ENCODE measurements around the gene TPCN2.

DNA sequence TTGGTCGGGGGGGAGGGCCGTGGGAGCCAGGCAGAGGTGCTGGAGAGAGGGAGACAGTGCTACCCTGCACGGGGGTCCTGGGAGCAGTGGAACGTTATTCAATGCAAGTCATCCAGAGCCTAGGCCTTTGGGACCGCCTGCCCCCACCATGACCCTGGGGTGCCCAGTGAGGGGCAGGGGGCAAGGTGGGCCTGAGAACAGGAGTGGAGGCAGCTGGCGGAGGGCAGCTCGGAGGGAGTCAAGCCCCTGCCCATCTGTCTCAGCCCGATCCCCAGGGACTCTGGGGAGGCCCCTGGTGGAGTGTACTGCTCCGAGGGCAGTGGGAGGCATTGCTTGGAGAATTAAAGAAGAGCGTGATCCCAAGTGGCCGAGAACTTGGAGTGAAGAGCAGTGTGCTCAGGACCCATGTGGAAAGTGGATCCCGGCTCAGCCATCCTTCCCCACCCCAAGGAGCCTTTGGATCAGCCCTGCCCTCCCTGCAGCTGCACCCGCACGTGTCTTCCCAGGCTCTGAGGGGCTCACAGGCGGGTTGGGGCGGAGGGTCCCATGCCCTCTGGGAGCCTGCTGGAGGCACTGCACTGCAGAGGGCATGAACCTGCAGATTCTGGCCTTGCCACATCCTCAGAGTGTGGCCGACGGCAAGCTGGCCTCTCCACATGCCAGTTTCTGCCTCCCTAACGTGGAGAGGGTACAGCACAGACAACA lies 73.0 kb downstream of the TPCN2 start:
- TF ChIP-seq ARNTL (CRISPR knock-in tag; IDR thresholded peaks at IDR 0.05; ENCODE audit: borderline replicate concordance, low read depth) (no peak), TOX (CRISPR knock-in tag; IDR thresholded peaks at IDR 0.05; ENCODE audit: borderline replicate concordance) (no peak), ZNF8 (CRISPR knock-in tag; IDR thresholded peaks at IDR 0.05) (no peak), OSR1 (CRISPR knock-in tag; IDR thresholded peaks at IDR 0.05) (no peak), ZNF565 (CRISPR knock-in tag; conservative IDR thresholded peaks at IDR 0.05; ENCODE audit: low read depth) (no peak), ESRRG (CRISPR knock-in tag; IDR thresholded peaks at IDR 0.05) (no peak), ZFP30 (CRISPR knock-in tag; IDR thresholded peaks at IDR 0.05) (no peak), BACH2 (CRISPR knock-in tag; IDR thresholded peaks at IDR 0.05; ENCODE audit: borderline replicate concordance) (no peak), CREB5 (CRISPR knock-in tag; IDR thresholded peaks at IDR 0.05; ENCODE audit: low read depth) (no peak), PPARA (CRISPR knock-in tag; IDR thresholded peaks at IDR 0.05; ENCODE audit: borderline replicate concordance) (no peak)
